ENCODE measurements around the gene SIT1.

Gene SIT1

DNA sequence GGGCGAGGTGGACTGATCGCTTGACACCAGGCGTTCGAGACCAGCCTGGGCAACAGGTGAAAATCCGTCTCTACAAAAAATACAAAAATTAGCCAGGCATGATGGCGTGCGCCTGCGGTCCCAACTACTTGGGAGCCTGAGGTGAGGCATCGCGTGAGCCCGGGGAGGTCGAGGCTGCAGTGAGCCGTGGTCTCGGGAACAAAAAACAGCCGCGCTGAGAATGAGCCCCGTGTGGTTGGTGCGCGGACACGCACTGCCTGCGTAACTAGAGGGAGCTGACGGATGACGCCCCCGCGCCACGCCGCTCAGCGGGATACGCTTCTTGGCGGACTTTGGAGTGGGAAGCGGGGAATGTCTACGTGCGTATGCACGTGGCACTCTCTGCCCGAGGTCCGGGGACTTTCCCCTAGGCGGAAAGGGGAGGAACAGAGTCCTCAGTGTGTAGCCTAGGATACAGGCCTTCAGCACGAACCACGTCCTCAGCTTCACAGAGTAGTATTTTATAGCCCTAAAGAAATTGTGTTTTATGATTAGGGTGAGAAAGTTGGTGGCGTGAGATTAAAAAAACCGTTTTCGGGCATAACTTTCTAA, 6.9 kb upstream of the SIT1 start, which contains the start of gene RMRP:
TSS of gene RMRP (minus strand) at position 474 of the 591 bp plus-strand sequence.
- TF ChIP-seq MYC (IDR thresholded peaks at IDR 0.05; ENCODE audit: low read depth, low read length) (peak; percentile 98), MAX (IDR thresholded peaks at IDR 0.05; ENCODE audit: low read depth, low read length) (peak; percentile 99), POLR2A (IDR thresholded peaks at IDR 0.05; ENCODE audit: extremely low read depth, insufficient read length) (no peak)
- TF ChIP-seq, protein P1, sequence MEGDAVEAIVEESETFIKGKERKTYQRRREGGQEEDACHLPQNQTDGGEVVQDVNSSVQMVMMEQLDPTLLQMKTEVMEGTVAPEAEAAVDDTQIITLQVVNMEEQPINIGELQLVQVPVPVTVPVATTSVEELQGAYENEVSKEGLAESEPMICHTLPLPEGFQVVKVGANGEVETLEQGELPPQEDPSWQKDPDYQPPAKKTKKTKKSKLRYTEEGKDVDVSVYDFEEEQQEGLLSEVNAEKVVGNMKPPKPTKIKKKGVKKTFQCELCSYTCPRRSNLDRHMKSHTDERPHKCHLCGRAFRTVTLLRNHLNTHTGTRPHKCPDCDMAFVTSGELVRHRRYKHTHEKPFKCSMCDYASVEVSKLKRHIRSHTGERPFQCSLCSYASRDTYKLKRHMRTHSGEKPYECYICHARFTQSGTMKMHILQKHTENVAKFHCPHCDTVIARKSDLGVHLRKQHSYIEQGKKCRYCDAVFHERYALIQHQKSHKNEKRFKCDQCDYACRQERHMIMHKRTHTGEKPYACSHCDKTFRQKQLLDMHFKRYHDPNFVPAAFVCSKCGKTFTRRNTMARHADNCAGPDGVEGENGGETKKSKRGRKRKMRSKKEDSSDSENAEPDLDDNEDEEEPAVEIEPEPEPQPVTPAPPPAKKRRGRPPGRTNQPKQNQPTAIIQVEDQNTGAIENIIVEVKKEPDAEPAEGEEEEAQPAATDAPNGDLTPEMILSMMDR (IDR thresholded peaks at IDR 0.05; ENCODE audit: low read depth, low read length): peak; percentile 16
- peak; percentile 100 for DNase-seq (ENCODE audit: low read depth)
- H3K4me3 ChIP-seq (ENCODE audit: low read depth, low read length): peak within 1 kb of the TSS; percentile 65

DNA sequence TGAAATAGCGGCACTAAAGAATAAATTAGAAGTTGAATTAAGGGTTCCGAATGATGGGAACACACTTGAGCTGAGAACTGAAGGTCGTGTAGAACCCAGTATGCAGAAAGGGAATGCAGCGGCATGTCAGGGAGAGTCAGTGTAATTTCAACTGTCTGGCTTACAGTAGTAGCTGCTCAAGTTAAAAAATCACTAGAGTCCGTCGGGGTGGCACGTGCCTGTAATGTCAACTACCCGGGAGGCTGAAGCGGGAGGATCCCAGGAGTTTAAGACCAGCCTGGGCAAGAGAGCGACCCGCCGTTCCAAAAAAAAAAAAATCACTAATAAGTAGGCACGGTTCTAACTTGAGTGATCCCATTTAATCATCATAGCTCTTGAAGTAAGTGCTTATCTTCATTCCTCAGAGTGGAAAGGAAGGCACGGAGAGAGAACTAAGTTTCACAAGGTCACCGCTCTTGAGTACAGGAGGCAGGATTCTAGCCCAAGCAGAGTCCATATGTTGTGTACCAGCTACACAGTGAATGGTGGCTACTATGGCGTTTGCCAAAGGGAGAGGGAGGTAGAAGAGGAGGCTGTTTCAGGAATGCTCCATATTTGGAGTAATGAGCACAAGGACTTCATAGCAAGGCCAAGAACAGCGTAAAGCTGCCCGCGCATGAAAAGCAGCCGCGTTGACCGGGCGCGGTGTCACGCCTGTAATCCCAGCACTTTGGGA, 6.3 kb upstream of the SIT1 start:
- peak; percentile 19 for DNase-seq (ENCODE audit: low read depth)

DNA sequence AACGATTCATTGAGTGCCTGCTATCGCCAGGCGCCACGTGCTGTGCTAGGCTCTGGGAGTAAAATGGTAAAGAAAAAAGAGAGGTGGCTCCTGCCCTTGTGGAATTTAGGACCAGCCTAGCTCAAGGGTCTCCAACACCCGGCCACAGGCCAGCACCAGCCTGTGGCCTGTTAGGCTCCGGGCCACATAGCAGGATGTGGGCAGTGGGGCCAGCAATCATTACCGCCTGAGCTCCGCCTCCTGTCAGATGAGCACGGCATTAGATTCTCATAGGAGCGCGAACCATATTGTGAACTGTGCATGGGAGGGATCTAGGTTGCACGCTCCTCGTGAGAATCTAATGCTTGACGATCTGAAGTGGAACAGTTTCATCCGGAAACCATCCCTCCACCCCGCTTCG, 5.6 kb upstream of the SIT1 start:
- no peak overlapping the region for H3K4me3 ChIP-seq (ENCODE audit: low read depth, low read length)
- peak; percentile 64 for DNase-seq (ENCODE audit: low read depth)
- TF ChIP-seq MAX (IDR thresholded peaks at IDR 0.05; ENCODE audit: low read depth, low read length): no peak

More for the DNA sequence above, 6.3 kb upstream of the SIT1 start:
- no peak overlapping the region for H3K4me3 ChIP-seq (ENCODE audit: low read depth, low read length)
- TF ChIP-seq MAX (IDR thresholded peaks at IDR 0.05; ENCODE audit: low read depth, low read length): no peak
- TF ChIP-seq MYC (IDR thresholded peaks at IDR 0.05; ENCODE audit: low read depth, low read length): no peak
- no peak for TF ChIP-seq POLR2A (IDR thresholded peaks at IDR 0.05; ENCODE audit: extremely low read depth, insufficient read length)

DNA sequence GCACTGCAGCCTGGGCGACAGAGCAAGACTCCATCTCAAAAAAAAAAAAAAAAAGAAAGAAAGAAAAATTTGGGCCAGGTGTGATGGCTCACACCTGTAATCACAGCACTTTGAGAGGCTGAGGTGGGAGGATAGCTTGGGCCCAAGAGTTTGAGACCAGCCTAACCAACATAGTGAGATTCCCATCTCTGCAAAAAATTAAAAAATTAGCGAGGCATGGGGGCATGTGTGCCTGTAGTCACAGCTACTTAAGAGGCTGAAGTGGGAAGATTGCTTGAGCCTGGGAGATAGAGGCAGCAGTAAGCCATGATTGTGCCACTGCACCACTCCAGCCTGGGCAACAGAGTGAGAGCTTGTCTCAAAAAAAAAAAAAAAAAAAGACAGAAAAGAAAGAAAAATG, 2.9 kb upstream of the SIT1 start:
- TF ChIP-seq POLR2A (IDR thresholded peaks at IDR 0.05; ENCODE audit: extremely low read depth, insufficient read length): no peak
- TF ChIP-seq, protein P1 (IDR thresholded peaks at IDR 0.05; ENCODE audit: low read depth, low read length): no peak
- no peak for TF ChIP-seq MYC (IDR thresholded peaks at IDR 0.05; ENCODE audit: low read depth, low read length)
- no peak for TF ChIP-seq MAX (IDR thresholded peaks at IDR 0.05; ENCODE audit: low read depth, low read length)
- no peak overlapping the region for H3K4me3 ChIP-seq (ENCODE audit: low read depth, low read length)
- DNase-seq (ENCODE audit: low read depth): no peak

DNA sequence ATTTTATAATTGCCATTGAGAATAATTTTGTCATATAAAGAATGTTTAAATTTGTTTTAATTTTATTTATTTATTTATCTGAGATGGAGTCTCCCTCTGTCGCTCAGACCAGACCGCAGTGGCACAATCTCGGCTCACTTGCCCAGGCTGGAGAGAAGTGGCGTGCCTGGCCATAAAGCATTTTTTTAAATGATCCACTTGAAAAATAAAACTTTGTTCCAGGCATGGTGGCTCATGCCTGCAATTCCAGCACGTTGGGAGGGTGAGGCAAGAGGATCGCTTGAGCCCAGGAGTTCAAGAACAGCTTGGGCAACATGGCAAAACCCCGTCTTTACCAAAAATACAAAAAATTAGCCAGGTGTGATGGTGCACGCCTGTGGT, 2.1 kb upstream of the SIT1 start:
- no peak overlapping the region for H3K4me3 ChIP-seq (ENCODE audit: low read depth, low read length)
- no peak for DNase-seq (ENCODE audit: low read depth)
- no peak for TF ChIP-seq MYC (IDR thresholded peaks at IDR 0.05; ENCODE audit: low read depth, low read length)

- no peak for TF ChIP-seq MAX (IDR thresholded peaks at IDR 0.05; ENCODE audit: low read depth, low read length)
- no peak for TF ChIP-seq MYC (IDR thresholded peaks at IDR 0.05; ENCODE audit: low read depth, low read length)
- no peak for TF ChIP-seq POLR2A (IDR thresholded peaks at IDR 0.05; ENCODE audit: extremely low read depth, insufficient read length)
- TF ChIP-seq, protein P1 (IDR thresholded peaks at IDR 0.05; ENCODE audit: low read depth, low read length): no peak
- DNase-seq (ENCODE audit: low read depth): peak; percentile 81
- no peak overlapping the region for H3K4me3 ChIP-seq (ENCODE audit: low read depth, low read length)
These were observed 1.5 kb upstream of the SIT1 start for GRCh38 chr9:35651956-35652828.

All from NB4 (cell line).